Osteoblast (primary cell): ENCODE data around the gene NBPF1. TPM values are rescaled to one million over a fixed set of nuclear protein-coding genes. Genes with fewer than 3 reads are reported as not detected.
"Not testable (repeated sequence)": the region's sequence is repeated elsewhere in the genome, so short reads cannot be mapped to it uniquely, and the experiment has no call there.

ENCODE experiments used
- DNase-seq: peaks from one replicate; pipeline ENCODE4 v3.0.0; 2011; ENCODE audit warnings: low spot score, mixed read lengths; ENCODE audit not compliant: insufficient read length; ENCODE audit errors: missing footprints
- H2AFZ ChIP-seq: 2 replicates; pipeline ENCODE4 v1.6.0; 2011; ENCODE audit warnings: mild to moderate bottlenecking, low read length
- H3K27ac ChIP-seq: 2 replicates; pipeline ENCODE4 v1.5.1; 2011; ENCODE audit warnings: mild to moderate bottlenecking, low read depth, low read length, moderate library complexity
- H3K27me3 ChIP-seq: 2 replicates; pipeline ENCODE4 v1.6.0; 2012; ENCODE audit warnings: mild to moderate bottlenecking, control low read depth, inconsistent platforms, low read length, moderate library complexity; ENCODE audit not compliant: insufficient read depth
- H3K36me3 ChIP-seq: 2 replicates; pipeline ENCODE4 v1.5.1; 2011; ENCODE audit warnings: mild to moderate bottlenecking, low read length, control low read depth, moderate library complexity; ENCODE audit not compliant: insufficient read depth
- H3K4me1 ChIP-seq: 2 replicates; pipeline ENCODE4 v1.5.1; 2011; ENCODE audit warnings: mild to moderate bottlenecking, low read length, control low read depth, moderate library complexity; ENCODE audit not compliant: insufficient read depth
- H3K4me2 ChIP-seq: 2 replicates; pipeline ENCODE4 v1.6.0; 2011; ENCODE audit warnings: mild to moderate bottlenecking, low read length; ENCODE audit not compliant: insufficient read depth
- H3K4me3 ChIP-seq: fragments of 200-600 bp; sonication (generic); 3 replicates; pipeline ENCODE4 v1.5.1; 2012; ENCODE audit warnings: mild to moderate bottlenecking, low read length, inconsistent platforms; ENCODE audit not compliant: insufficient read depth
- H3K79me2 ChIP-seq: 2 replicates; pipeline ENCODE4 v1.6.0; 2012; ENCODE audit warnings: mild to moderate bottlenecking, low read length, control low read depth, inconsistent platforms; ENCODE audit not compliant: insufficient read depth
- H3K9me3 ChIP-seq: 2 replicates; pipeline ENCODE4 v1.5.1; 2011; ENCODE audit warnings: low read depth, low read length, control low read depth
- H4K20me1 ChIP-seq: 2 replicates; pipeline ENCODE4 v1.6.0; 2012; ENCODE audit warnings: mild to moderate bottlenecking, low read length, control low read depth; ENCODE audit not compliant: insufficient read depth
- total RNA-seq: library from RNA; depleted of rRNA; stranded (reverse); fragments of >200 nt; gene quantifications from 2 replicates; pipeline ENCODE4 v1.2.3, GENCODE V29; 2012

NBPF1 gene
- total RNA-seq, 1 donor: 54.6 TPM

DNA sequence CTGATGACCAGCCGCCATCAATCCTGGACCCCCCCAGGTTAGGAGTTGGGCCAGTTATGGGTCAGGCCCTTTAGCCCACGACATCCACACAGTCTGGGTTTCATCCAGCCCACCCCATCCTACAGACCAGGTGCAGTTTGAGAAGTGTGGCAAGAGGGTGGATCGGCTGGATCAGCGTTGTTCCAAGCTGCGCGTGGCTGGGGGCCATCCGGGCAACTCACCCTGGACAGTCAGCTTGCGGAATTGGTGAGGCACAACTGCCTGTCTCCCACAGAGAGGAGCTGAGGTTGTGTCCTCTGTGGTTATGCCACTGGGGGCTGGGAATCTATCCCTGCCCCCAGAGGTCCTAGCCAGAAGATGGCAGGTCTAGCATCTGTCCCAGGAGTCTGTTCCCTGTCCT lies 35.4 kb upstream of the NBPF1 start:
- H3K27ac ChIP-seq, H2AFZ ChIP-seq, H3K4me2 ChIP-seq, H3K36me3 ChIP-seq, H3K4me3 ChIP-seq, H3K9me3 ChIP-seq, DNase-seq, H4K20me1 ChIP-seq: not testable (repeated sequence)
- peaks cover 11% of the 10 kb centered on the region for H3K79me2 ChIP-seq
- peaks cover 16% of the 10 kb centered on the region for H3K27me3 ChIP-seq
- peaks cover 12% of the 10 kb centered on the region for H3K4me1 ChIP-seq

DNA sequence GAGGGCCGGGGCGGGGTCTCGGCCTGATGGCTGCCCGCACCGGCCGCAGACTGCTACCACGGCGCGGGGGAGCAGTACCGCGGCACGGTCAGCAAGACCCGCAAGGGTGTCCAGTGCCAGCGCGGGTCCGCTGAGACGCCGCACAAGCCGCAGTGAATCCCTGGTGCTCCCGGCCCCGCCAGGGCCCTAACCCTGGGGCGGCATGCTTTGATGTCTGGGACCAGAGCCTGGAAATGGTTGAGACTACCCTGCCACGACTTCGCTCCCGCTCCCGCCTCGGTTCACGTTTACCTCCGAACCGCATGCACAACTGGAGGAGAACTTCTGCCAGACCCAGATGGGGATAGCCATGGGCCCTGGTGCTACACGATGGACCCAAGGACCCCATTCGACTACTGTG lies 34.9 kb upstream of the NBPF1 start:
- peaks cover 16% of the 10 kb centered on the region for H3K79me2 ChIP-seq
- DNase-seq, H3K4me3 ChIP-seq, H3K9me3 ChIP-seq, H3K4me2 ChIP-seq, H3K36me3 ChIP-seq, H2AFZ ChIP-seq, H3K27ac ChIP-seq, H4K20me1 ChIP-seq: not testable (repeated sequence)
- H3K4me1 ChIP-seq: peaks cover 17% of the 10 kb centered on the region
- H3K27me3 ChIP-seq: peaks cover 16% of the 10 kb centered on the region

DNA sequence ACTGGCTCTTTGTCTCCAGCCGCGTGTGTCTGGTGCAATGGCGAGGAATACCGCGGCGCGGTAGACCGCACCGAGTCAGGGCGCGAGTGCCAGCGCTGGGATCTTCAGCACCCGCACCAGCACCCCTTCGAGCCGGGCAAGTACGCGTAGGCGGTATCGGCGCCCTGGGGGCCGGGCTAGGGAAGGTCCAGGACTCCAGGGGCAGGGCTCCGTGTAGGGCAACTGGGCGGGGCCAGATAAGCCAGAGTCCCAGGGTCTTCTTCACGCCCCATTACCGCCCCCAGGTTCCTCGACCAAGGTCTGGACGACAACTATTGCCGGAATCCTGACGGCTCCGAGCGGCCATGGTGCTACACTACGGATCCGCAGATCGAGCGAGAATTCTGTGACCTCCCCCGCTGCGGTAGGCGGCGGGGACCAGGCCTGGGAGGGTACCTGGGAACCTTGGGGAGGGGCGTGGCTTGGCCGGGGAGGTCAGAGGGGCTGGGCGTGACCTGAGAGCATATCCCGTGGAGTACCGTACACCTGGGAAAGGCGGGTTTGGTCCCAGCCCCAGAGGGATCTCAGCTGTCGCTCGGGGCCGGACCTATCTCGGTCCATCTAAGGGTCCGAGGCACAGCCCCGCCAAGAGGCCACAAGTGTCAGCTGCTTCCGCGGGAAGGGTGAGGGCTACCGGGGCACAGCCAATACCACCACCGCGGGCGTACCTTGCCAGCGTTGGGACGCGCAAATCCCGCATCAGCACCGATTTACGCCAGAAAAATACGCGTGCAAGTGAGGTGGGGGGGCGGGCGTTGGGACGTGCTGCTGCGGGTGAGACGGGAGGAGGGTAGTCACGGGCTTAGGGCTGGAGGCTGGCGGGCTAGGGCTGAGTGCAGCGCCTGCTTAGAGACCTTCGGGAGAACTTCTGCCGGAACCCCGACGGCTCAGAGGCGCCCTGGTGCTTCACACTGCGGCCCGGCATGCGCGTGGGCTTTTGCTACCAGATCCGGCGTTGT lies 34.1 kb upstream of the NBPF1 start:
- peaks cover 12% of the 10 kb centered on the region for H4K20me1 ChIP-seq
- H3K27me3 ChIP-seq: peaks cover 16% of the 10 kb centered on the region
- not testable (repeated sequence) for H3K36me3 ChIP-seq, H3K27ac ChIP-seq, H3K9me3 ChIP-seq, H3K4me3 ChIP-seq, H3K4me2 ChIP-seq, DNase-seq, H2AFZ ChIP-seq
- peaks cover 24% of the 10 kb centered on the region for H3K79me2 ChIP-seq
- peaks cover 20% of the 10 kb centered on the region for H3K4me1 ChIP-seq

DNA sequence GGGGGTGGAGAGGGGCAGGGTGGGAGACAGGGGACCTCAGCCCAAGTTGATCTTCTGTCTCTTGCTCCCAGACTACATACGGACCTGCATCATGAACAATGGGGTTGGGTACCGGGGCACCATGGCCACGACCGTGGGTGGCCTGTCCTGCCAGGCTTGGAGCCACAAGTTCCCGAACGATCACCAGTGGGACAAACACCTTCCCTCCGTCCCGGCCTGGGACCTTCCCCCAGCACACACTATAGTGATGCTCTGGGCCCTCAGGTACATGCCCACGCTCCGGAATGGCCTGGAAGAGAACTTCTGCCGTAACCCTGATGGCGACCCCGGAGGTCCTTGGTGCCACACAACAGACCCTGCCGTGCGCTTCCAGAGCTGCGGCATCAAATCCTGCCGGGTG lies 33.4 kb upstream of the NBPF1 start:
- peaks cover 12% of the 10 kb centered on the region for H4K20me1 ChIP-seq
- H3K4me3 ChIP-seq, H3K27ac ChIP-seq, H3K4me2 ChIP-seq, H3K36me3 ChIP-seq, H3K9me3 ChIP-seq, H2AFZ ChIP-seq, DNase-seq: not testable (repeated sequence)
- H3K4me1 ChIP-seq: peaks cover 20% of the 10 kb centered on the region
- peaks cover 14% of the 10 kb centered on the region for H3K27me3 ChIP-seq
- peaks cover 31% of the 10 kb centered on the region for H3K79me2 ChIP-seq

DNA sequence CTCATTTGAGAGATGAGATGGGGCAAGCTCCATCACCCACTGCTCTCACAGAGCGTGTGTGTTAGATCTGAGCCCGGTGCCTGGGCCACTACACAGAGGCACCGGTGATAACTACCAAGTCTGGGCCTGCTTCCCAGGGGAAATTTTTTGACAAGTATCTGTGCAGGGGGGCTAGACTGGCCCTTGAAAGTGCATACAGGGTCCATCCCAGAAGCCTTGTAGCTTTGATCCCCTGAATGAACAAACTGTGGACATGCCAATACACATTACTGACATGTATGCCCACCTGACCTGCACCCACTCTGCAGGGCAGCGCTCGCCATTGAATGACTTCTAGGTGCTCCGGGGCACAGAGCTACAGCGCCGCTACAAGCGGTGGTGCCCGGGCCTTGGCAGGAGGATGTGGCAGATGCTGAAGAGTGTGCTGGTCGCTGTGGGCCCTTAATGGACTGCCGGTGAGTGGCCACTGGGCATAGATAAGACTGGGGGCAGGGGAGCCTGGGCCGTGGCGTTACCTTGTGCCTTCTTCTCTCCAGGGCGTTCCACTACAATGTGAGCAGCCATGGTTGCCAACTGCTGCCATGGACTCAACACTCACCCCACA lies 32.8 kb upstream of the NBPF1 start:
- H3K4me2 ChIP-seq, H3K27ac ChIP-seq, H2AFZ ChIP-seq, H3K9me3 ChIP-seq, H3K4me3 ChIP-seq, H3K36me3 ChIP-seq: not testable (repeated sequence)
- Histone ChIP-seq H4K20me1 (peaks cover 14% of the 10 kb centered on the region), H3K79me2 (peaks cover 35% of the 10 kb centered on the region), H3K4me1 (peaks cover 20% of the 10 kb centered on the region), H3K27me3 (peaks cover 10% of the 10 kb centered on the region)
- DNase-seq: peak; percentile 36

DNA sequence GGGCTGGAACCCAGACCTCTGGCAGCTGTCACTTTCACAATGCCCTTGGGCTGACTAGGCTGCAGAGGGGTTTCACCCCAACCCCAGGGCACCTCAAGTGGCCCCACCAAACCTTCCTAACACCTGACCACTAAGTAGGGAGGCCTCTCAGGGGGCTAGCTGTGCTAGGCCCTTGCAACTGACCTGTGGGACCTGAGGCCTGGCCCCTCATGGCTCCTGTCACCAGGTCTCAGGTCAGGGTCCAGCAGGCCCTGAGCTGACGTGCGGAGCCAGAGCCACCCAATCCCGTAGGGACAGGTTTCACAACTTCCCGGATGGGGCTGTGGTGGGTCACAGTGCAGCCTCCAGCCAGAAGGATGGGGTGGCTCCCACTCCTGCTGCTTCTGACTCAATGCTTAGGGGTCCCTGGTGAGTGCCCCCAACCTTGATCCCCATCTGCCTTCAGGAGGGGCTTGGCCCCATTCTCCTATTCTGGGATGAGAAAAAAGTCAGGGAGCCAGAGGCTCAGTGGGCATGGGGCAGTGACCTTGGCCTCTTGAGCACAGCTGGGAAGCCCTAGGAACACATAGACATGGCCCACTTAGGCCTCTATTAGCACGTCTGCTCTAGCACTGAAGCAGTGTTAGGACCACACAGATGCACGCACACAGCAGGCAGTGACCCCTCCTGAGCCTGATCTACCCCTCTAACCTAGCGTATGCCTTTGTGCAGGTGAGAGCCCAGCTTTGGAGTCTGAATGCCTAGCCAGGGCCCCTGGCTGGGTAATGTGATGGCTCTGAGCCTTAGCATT lies 32.1 kb upstream of the NBPF1 start:
- not testable (repeated sequence) for H3K36me3 ChIP-seq, H3K27me3 ChIP-seq, H3K9me3 ChIP-seq
- peaks cover 39% of the 10 kb centered on the region for H3K79me2 ChIP-seq
- H3K27ac ChIP-seq: peak overlapping the region; percentile 76
- H3K4me2 ChIP-seq: peak overlapping the region; percentile 100
- peaks cover 20% of the 10 kb centered on the region for H3K4me1 ChIP-seq
- H2AFZ ChIP-seq: peak overlapping the region; percentile 92
- DNase-seq: peak; percentile 41
- H3K4me3 ChIP-seq: peak overlapping the region; percentile 78
- H4K20me1 ChIP-seq: peaks cover 15% of the 10 kb centered on the region
